ENCODE results near the gene LMNB1.
A peak's percentile ranks its signal among the peaks of the same experiment; 100 is the strongest.
"Not testable (repeated sequence)": the region's sequence is repeated elsewhere in the genome, so short reads cannot be mapped to it uniquely, and the experiment has no call there.

LMNB1 gene

GRCh38 chr5:126848253-126848652, 71.3 kb downstream of the LMNB1 start:
- Histone ChIP-seq H3K27ac (ENCODE audit: low read length) (no peak overlapping the region), H3K9me3 (ENCODE audit: control insufficient read depth in 1 of 2, low read length in 2 of 2) (no peaks in the 10 kb centered on the region), H3K4me3 (ENCODE audit: low read depth in 1 of 2, low read length in 2 of 2) (no peak overlapping the region), H3K36me3 (ENCODE audit: control insufficient read depth in 1 of 2, insufficient read depth in 2 of 2, low read length in 2 of 2) (no peaks in the 10 kb centered on the region), H3K27me3 (ENCODE audit: low read depth, low read length) (no peaks in the 10 kb centered on the region), H3K4me1 (ENCODE audit: control insufficient read depth in 1 of 2, insufficient read depth in 2 of 2, low read length in 2 of 2) (peaks cover 0 to 8% of the 10 kb centered on the region in 2 donors)

- peaks cover 0 to 8% of the 10 kb centered on the region in 2 donors for H3K4me1 ChIP-seq (ENCODE audit: control insufficient read depth in 1 of 2, insufficient read depth in 2 of 2, low read length in 2 of 2)
- no peaks in the 10 kb centered on the region for H3K27me3 ChIP-seq (ENCODE audit: low read depth, low read length)
- no peaks in the 10 kb centered on the region for H3K9me3 ChIP-seq (ENCODE audit: control insufficient read depth in 1 of 2, low read length in 2 of 2)
- no peak overlapping the region for H3K4me3 ChIP-seq (ENCODE audit: low read depth in 1 of 2, low read length in 2 of 2)
- no peaks in the 10 kb centered on the region for H3K36me3 ChIP-seq (ENCODE audit: control insufficient read depth in 1 of 2, insufficient read depth in 2 of 2, low read length in 2 of 2)
- H3K27ac ChIP-seq (ENCODE audit: low read length), result no peak overlapping the region
Observed at GRCh38 chr5:126849101-126849678, 72.3 kb downstream of the LMNB1 start.

GRCh38 chr5:126851501-126852011, 74.6 kb downstream of the LMNB1 start:
- Histone ChIP-seq H3K9me3 (ENCODE audit: control insufficient read depth in 1 of 2, low read length in 2 of 2) (no peaks in the 10 kb centered on the region), H3K36me3 (ENCODE audit: control insufficient read depth in 1 of 2, insufficient read depth in 2 of 2, low read length in 2 of 2) (no peaks in the 10 kb centered on the region), H3K27ac (ENCODE audit: low read length) (peak overlapping the region; percentile 28), H3K27me3 (ENCODE audit: low read depth, low read length) (no peaks in the 10 kb centered on the region), H3K4me3 (ENCODE audit: low read depth in 1 of 2, low read length in 2 of 2) (no peak overlapping the region), H3K4me1 (ENCODE audit: control insufficient read depth in 1 of 2, insufficient read depth in 2 of 2, low read length in 2 of 2) (peaks cover 0 to 4% of the 10 kb centered on the region in 2 donors)

- Histone ChIP-seq H3K27me3 (ENCODE audit: low read depth, low read length) (no peaks in the 10 kb centered on the region), H3K4me3 (ENCODE audit: low read depth in 1 of 2, low read length in 2 of 2) (no peak overlapping the region), H3K36me3 (ENCODE audit: control insufficient read depth in 1 of 2, insufficient read depth in 2 of 2, low read length in 2 of 2) (no peaks in the 10 kb centered on the region), H3K9me3 (ENCODE audit: control insufficient read depth in 1 of 2, low read length in 2 of 2) (no peaks in the 10 kb centered on the region), H3K27ac (ENCODE audit: low read length) (peak overlapping the region; percentile 28), H3K4me1 (ENCODE audit: control insufficient read depth in 1 of 2, insufficient read depth in 2 of 2, low read length in 2 of 2) (peaks cover 0 to 2% of the 10 kb centered on the region in 2 donors)
Observed at GRCh38 chr5:126852091-126852571, 75.2 kb downstream of the LMNB1 start.

GRCh38 chr5:126852841-126853271, 75.9 kb downstream of the LMNB1 start:
- Histone ChIP-seq H3K9me3 (ENCODE audit: control insufficient read depth in 1 of 2, low read length in 2 of 2) (no peaks in the 10 kb centered on the region), H3K27ac (ENCODE audit: low read length) (no peak overlapping the region), H3K36me3 (ENCODE audit: control insufficient read depth in 1 of 2, insufficient read depth in 2 of 2, low read length in 2 of 2) (no peaks in the 10 kb centered on the region), H3K4me3 (ENCODE audit: low read depth in 1 of 2, low read length in 2 of 2) (no peak overlapping the region), H3K4me1 (ENCODE audit: control insufficient read depth in 1 of 2, insufficient read depth in 2 of 2, low read length in 2 of 2) (peaks cover 0 to 8% of the 10 kb centered on the region in 2 donors), H3K27me3 (ENCODE audit: low read depth, low read length) (no peaks in the 10 kb centered on the region)

GRCh38 chr5:126853541-126854307, 76.8 kb downstream of the LMNB1 start:
- not testable (repeated sequence) for H3K27ac ChIP-seq (ENCODE audit: low read length); H3K27me3 ChIP-seq (ENCODE audit: low read depth, low read length); H3K4me3 ChIP-seq (ENCODE audit: low read depth in 1 of 2, low read length in 2 of 2); H3K36me3 ChIP-seq (ENCODE audit: control insufficient read depth in 1 of 2, insufficient read depth in 2 of 2, low read length in 2 of 2); H3K9me3 ChIP-seq (ENCODE audit: control insufficient read depth in 1 of 2, low read length in 2 of 2)
- H3K4me1 ChIP-seq (ENCODE audit: control insufficient read depth in 1 of 2, insufficient read depth in 2 of 2, low read length in 2 of 2), result peaks cover 3 to 15% of the 10 kb centered on the region in 2 donors

- Histone ChIP-seq H3K9me3 (ENCODE audit: control insufficient read depth in 1 of 2, low read length in 2 of 2) (no peaks in the 10 kb centered on the region), H3K36me3 (ENCODE audit: control insufficient read depth in 1 of 2, insufficient read depth in 2 of 2, low read length in 2 of 2) (no peaks in the 10 kb centered on the region), H3K4me1 (ENCODE audit: control insufficient read depth in 1 of 2, insufficient read depth in 2 of 2, low read length in 2 of 2) (peaks cover 3 to 15% of the 10 kb centered on the region in 2 donors), H3K27ac (ENCODE audit: low read length) (no peak overlapping the region), H3K4me3 (ENCODE audit: low read depth in 1 of 2, low read length in 2 of 2) (no peak overlapping the region), H3K27me3 (ENCODE audit: low read depth, low read length) (no peaks in the 10 kb centered on the region)
Observed at GRCh38 chr5:126854526-126855110, 77.7 kb downstream of the LMNB1 start.

- Histone ChIP-seq H3K27me3 (ENCODE audit: low read depth, low read length) (no peaks in the 10 kb centered on the region), H3K36me3 (ENCODE audit: control insufficient read depth in 1 of 2, insufficient read depth in 2 of 2, low read length in 2 of 2) (no peaks in the 10 kb centered on the region), H3K27ac (ENCODE audit: low read length) (no peak overlapping the region), H3K4me3 (ENCODE audit: low read depth in 1 of 2, low read length in 2 of 2) (no peak overlapping the region), H3K9me3 (ENCODE audit: control insufficient read depth in 1 of 2, low read length in 2 of 2) (no peaks in the 10 kb centered on the region), H3K4me1 (ENCODE audit: control insufficient read depth in 1 of 2, insufficient read depth in 2 of 2, low read length in 2 of 2) (peaks cover 3 to 15% of the 10 kb centered on the region in 2 donors)
Observed at GRCh38 chr5:126855266-126855665, 78.3 kb downstream of the LMNB1 start.

- H3K27ac ChIP-seq (ENCODE audit: low read length), result no peak overlapping the region
- H3K4me3 ChIP-seq (ENCODE audit: low read depth in 1 of 2, low read length in 2 of 2), result no peak overlapping the region
- no peaks in the 10 kb centered on the region for H3K27me3 ChIP-seq (ENCODE audit: low read depth, low read length)
- H3K4me1 ChIP-seq (ENCODE audit: control insufficient read depth in 1 of 2, insufficient read depth in 2 of 2, low read length in 2 of 2), result peaks cover 3 to 15% of the 10 kb centered on the region in 2 donors
- H3K9me3 ChIP-seq (ENCODE audit: control insufficient read depth in 1 of 2, low read length in 2 of 2), result no peaks in the 10 kb centered on the region
- H3K36me3 ChIP-seq (ENCODE audit: control insufficient read depth in 1 of 2, insufficient read depth in 2 of 2, low read length in 2 of 2), result no peaks in the 10 kb centered on the region
Observed at GRCh38 chr5:126857472-126858410, 80.8 kb downstream of the LMNB1 start.

GRCh38 chr5:126858441-126858840, 81.5 kb downstream of the LMNB1 start:
- H3K27ac ChIP-seq (ENCODE audit: low read length), result no peak overlapping the region

More at GRCh38 chr5:126858441-126858840, 81.5 kb downstream of the LMNB1 start:
- no peaks in the 10 kb centered on the region for H3K9me3 ChIP-seq (ENCODE audit: control insufficient read depth in 1 of 2, low read length in 2 of 2)
- H3K4me1 ChIP-seq (ENCODE audit: control insufficient read depth in 1 of 2, insufficient read depth in 2 of 2, low read length in 2 of 2), result peaks cover 3 to 15% of the 10 kb centered on the region in 2 donors
- no peaks in the 10 kb centered on the region for H3K36me3 ChIP-seq (ENCODE audit: control insufficient read depth in 1 of 2, insufficient read depth in 2 of 2, low read length in 2 of 2)
- H3K27me3 ChIP-seq (ENCODE audit: low read depth, low read length), result no peaks in the 10 kb centered on the region
- no peak overlapping the region for H3K4me3 ChIP-seq (ENCODE audit: low read depth in 1 of 2, low read length in 2 of 2)
